ENCODE measurements around the gene PCOLCE2. TPM values are rescaled to one million over a fixed set of nuclear protein-coding genes. Genes with fewer than 3 reads are reported as not detected.

The PCOLCE2 gene
- total RNA-seq, 1 donor from 2014 or later, result 1.7 TPM

DNA sequence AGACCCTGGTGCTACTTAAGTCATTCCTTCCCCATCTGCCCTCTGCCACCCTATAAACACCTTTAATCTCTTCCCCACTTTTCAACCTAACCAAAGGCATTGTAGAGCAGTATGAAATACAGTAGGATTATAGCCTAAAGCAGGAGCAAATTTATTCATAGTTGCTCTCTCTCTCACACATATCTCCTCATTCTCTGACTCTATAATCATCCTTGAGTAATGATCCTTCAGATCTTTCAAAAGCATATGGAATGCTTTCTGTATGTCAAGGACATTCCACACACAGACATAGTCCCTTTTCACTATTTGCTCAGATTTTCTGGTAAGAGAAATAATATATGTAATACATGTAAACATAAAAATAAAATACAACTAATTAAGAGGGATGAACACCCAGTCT, 111.0 kb downstream of the PCOLCE2 start:
- no peak for TF ChIP-seq CTCF (IDR thresholded peaks at IDR 0.05; ENCODE audit: insufficient read depth, low read length, poor library complexity, severe bottlenecking)
- no peaks in the 10 kb centered on the region for H3K36me3 ChIP-seq (ENCODE audit: control insufficient read depth, insufficient read depth, low read length)
- no peak for DNase-seq (ENCODE audit: low read depth)
- H3K4me3 ChIP-seq (ENCODE audit: low read depth, low read length), result no peak overlapping the region
- H3K27me3 ChIP-seq (ENCODE audit: control insufficient read depth, insufficient read depth, low read length), result no peaks in the 10 kb centered on the region

GRCh38 chr3:142768338-142768737, 120.5 kb downstream of the PCOLCE2 start:
- Histone ChIP-seq H3K36me3 (ENCODE audit: control insufficient read depth, insufficient read depth, low read length) (no peaks in the 10 kb centered on the region), H3K27me3 (ENCODE audit: control insufficient read depth, insufficient read depth, low read length) (no peaks in the 10 kb centered on the region), H3K4me3 (ENCODE audit: low read depth, low read length) (no peak overlapping the region)
- TF ChIP-seq CTCF (IDR thresholded peaks at IDR 0.05; ENCODE audit: insufficient read depth, low read length, poor library complexity, severe bottlenecking), result no peak
- no peak for DNase-seq (ENCODE audit: low read depth)

Other genes with a start within 250 kb of the PCOLCE2 start
- 5.6 and 10.3 TPM in 2 replicates for gene TRPC1, start 165.0 kb downstream of the PCOLCE2 start, total RNA-seq
- 0.08 and 0.48 TPM in 2 replicates for gene PAQR9, start 74.6 kb upstream of the PCOLCE2 start, total RNA-seq
- 56.1 and 60.6 TPM in 2 replicates for gene U2SURP, start 112.5 kb upstream of the PCOLCE2 start, total RNA-seq
- 14.5 and 16.2 TPM in 2 replicates for gene CHST2, start 230.7 kb upstream of the PCOLCE2 start, total RNA-seq

All from kidney epithelial cell (primary cell).